ENCODE measurements around the gene CLDN5. TPM values are rescaled to one million over a fixed set of nuclear protein-coding genes. Genes with fewer than 3 reads are reported as not detected.

Gene CLDN5
- total RNA-seq, 1 experiment from 2014 or later: 0.47 TPM

DNA sequence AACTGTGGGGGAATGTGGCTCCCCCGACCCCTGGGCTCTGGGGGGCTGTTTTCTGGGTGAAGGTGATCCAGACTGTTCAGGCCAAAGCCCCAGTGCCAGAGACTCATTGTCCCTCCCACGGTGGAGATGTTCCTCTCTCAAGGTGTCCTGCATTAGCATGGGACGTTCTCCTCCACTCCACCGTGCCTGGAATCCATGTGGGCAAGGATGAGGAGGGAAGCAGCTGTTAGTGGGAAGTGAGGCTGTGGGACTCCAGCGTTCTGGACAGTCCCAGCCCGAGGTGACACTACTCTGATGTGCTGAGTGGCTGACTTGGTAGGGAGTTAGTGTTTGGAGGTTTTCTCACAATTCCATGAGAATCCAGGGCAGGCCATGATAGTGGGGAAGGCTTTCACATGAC lies 31.4 kb upstream of the CLDN5 start:
- Histone ChIP-seq H4K20me1 (ENCODE audit: low read length) (no peaks in the 10 kb centered on the region), H3K36me3 (ENCODE audit: low read depth, low read length) (no peaks in the 10 kb centered on the region), H3K9me2 (replicated peaks; ENCODE audit: low read length) (no peaks in the 10 kb centered on the region), H3K9me3 (ENCODE audit: low read length) (no peaks in the 10 kb centered on the region), H3K27me3 (ENCODE audit: low read length) (no peaks in the 10 kb centered on the region), H3K9ac (ENCODE audit: low read length) (no peak overlapping the region), H3K4me3 (ENCODE audit: low read length) (no peak overlapping the region), H3K4me2 (ENCODE audit: low read length) (no peak overlapping the region), H2AFZ (ENCODE audit: low read length) (no peak overlapping the region), H3K27ac (ENCODE audit: low read length) (no peak overlapping the region), H3K4me1 (ENCODE audit: insufficient read depth, low read length) (peaks cover 8% of the 10 kb centered on the region; the same call in 1 of the 2 replicates), H3K79me2 (ENCODE audit: low read length) (no peaks in the 10 kb centered on the region), H3F3A (ENCODE audit: low read length, unreplicated experiment) (no peaks in the 10 kb centered on the region)
- ChIA-PET CTCF (no interaction called here), POLR2A (ENCODE audit: unreplicated experiment) (no interaction called here)
- intact Hi-C loops (cut with micrococcal nuclease): no loop called here
- TF ChIP-seq EZH2phosphoT487 (IDR thresholded peaks at IDR 0.05; ENCODE audit: borderline replicate concordance, low read length) (no peak), EZH2 (IDR thresholded peaks at IDR 0.05; ENCODE audit: low read length, unreplicated experiment) (no peak)
- TF ChIP-seq, protein P1, sequence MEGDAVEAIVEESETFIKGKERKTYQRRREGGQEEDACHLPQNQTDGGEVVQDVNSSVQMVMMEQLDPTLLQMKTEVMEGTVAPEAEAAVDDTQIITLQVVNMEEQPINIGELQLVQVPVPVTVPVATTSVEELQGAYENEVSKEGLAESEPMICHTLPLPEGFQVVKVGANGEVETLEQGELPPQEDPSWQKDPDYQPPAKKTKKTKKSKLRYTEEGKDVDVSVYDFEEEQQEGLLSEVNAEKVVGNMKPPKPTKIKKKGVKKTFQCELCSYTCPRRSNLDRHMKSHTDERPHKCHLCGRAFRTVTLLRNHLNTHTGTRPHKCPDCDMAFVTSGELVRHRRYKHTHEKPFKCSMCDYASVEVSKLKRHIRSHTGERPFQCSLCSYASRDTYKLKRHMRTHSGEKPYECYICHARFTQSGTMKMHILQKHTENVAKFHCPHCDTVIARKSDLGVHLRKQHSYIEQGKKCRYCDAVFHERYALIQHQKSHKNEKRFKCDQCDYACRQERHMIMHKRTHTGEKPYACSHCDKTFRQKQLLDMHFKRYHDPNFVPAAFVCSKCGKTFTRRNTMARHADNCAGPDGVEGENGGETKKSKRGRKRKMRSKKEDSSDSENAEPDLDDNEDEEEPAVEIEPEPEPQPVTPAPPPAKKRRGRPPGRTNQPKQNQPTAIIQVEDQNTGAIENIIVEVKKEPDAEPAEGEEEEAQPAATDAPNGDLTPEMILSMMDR (conservative IDR thresholded peaks at IDR 0.05; ENCODE audit: low read depth, low read length): no peak
- no TSS peak for BruUV-seq (replicated peaks)
- ATAC-seq: no peak
- no peak for DNase-seq

DNA sequence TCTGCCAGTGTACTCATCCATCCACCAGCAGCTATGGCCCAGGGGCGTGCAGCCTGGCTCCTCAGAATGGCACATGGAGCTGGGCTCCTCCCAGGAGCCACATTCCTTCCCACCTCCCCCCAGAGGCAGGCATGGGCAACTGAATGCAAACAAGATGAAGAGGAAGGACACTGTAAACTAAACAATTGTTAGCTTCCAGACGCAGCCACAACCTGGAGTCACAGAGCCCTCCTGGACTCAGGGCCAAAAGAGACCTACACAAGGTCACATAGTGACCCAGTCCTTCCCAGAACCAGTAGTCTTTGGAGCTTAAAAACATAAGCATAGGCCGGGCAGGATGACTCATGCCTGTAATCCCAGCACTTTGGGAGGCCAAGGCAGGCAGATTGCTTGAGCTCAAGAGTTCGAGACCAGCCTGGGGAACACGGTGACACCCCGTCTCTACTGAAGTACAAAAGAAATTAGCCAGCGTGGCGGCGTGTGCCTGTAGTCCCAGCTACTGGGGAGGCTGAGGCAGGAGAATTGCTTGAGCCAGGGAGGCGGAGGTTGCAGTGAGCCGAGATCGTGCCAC lies 30.7 kb upstream of the CLDN5 start:
- peak; percentile 61 for ATAC-seq
- intact Hi-C loops (cut with micrococcal nuclease): no loop called here
- no peaks in the 10 kb centered on the region for H3K9me2 ChIP-seq (replicated peaks; ENCODE audit: low read length)
- no peak overlapping the region for H3K27ac ChIP-seq (ENCODE audit: low read length)
- H4K20me1 ChIP-seq (ENCODE audit: low read length): no peaks in the 10 kb centered on the region
- no peak overlapping the region for H3K4me3 ChIP-seq (ENCODE audit: low read length)
- H3K36me3 ChIP-seq (ENCODE audit: low read depth, low read length): no peaks in the 10 kb centered on the region
- peaks cover 8% of the 10 kb centered on the region; the same call in 1 of the 2 replicates for H3K4me1 ChIP-seq (ENCODE audit: insufficient read depth, low read length)
- no peaks in the 10 kb centered on the region for H3K79me2 ChIP-seq (ENCODE audit: low read length)
- no peak overlapping the region for H3K9ac ChIP-seq (ENCODE audit: low read length)
- TF ChIP-seq EZH2 (IDR thresholded peaks at IDR 0.05; ENCODE audit: low read length, unreplicated experiment): no peak
- TF ChIP-seq, protein P1 (conservative IDR thresholded peaks at IDR 0.05; ENCODE audit: low read depth, low read length): no peak; the same call in 1 of the 2 replicates
- no peak for TF ChIP-seq EZH2phosphoT487 (IDR thresholded peaks at IDR 0.05; ENCODE audit: borderline replicate concordance, low read length)
- H3K27me3 ChIP-seq (ENCODE audit: low read length): no peaks in the 10 kb centered on the region
- DNase-seq: peak; percentile 59
- no TSS peak for BruUV-seq (replicated peaks)
- ChIA-PET CTCF (no interaction called here), POLR2A (ENCODE audit: unreplicated experiment) (no interaction called here)
- no peak overlapping the region for H3K4me2 ChIP-seq (ENCODE audit: low read length)
- H2AFZ ChIP-seq (ENCODE audit: low read length): 0 out of 2 replicates have a peak overlapping the region, but pooled peaks have one; percentile 26
- H3F3A ChIP-seq (ENCODE audit: low read length, unreplicated experiment): no peaks in the 10 kb centered on the region
- no peaks in the 10 kb centered on the region for H3K9me3 ChIP-seq (ENCODE audit: low read length)

DNA sequence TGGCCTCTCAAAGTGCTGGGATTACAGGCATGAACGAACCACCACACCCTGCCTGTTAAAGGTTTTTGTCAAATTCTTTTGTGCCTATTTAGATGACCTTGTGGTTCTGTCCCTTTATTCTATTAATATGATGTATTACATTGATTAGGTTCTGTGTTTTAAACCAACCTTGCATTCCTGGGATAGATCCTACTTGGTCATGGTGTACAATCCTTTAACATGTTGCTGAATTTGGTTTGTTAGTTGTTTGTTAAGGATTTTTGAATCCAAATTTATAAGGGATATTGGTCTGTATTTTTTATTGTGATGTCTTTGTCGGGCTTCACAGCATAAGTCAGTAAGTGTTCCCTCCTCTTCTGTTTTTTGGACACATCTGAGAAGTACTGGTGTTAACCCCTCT lies 29.0 kb upstream of the CLDN5 start:
- Histone ChIP-seq H3K27ac (ENCODE audit: low read length) (no peak overlapping the region), H3K9me2 (replicated peaks; ENCODE audit: low read length) (no peaks in the 10 kb centered on the region), H3K4me1 (ENCODE audit: insufficient read depth, low read length) (peaks cover 8% of the 10 kb centered on the region; the same call in 1 of the 2 replicates), H2AFZ (ENCODE audit: low read length) (no peak overlapping the region), H4K20me1 (ENCODE audit: low read length) (no peaks in the 10 kb centered on the region), H3K9me3 (ENCODE audit: low read length) (no peaks in the 10 kb centered on the region), H3K36me3 (ENCODE audit: low read depth, low read length) (no peaks in the 10 kb centered on the region), H3K79me2 (ENCODE audit: low read length) (no peaks in the 10 kb centered on the region), H3K9ac (ENCODE audit: low read length) (no peak overlapping the region), H3K4me2 (ENCODE audit: low read length) (no peak overlapping the region), H3K4me3 (ENCODE audit: low read length) (no peak overlapping the region), H3F3A (ENCODE audit: low read length, unreplicated experiment) (no peaks in the 10 kb centered on the region), H3K27me3 (ENCODE audit: low read length) (no peaks in the 10 kb centered on the region)
- BruUV-seq (replicated peaks): no TSS peak
- TF ChIP-seq, protein P1 (conservative IDR thresholded peaks at IDR 0.05; ENCODE audit: low read depth, low read length): no peak
- TF ChIP-seq EZH2 (IDR thresholded peaks at IDR 0.05; ENCODE audit: low read length, unreplicated experiment) (no peak), EZH2phosphoT487 (IDR thresholded peaks at IDR 0.05; ENCODE audit: borderline replicate concordance, low read length) (no peak)
- POLR2A ChIA-PET (ENCODE audit: unreplicated experiment): no interaction called here
- CTCF ChIA-PET: no interaction called here
- no peak for ATAC-seq
- intact Hi-C loops (cut with micrococcal nuclease): no loop called here
- DNase-seq: no peak

Data from PC-3 (cell line).